IPS DF 19.7 (cell line): Measurements from ENCODE around the gene TDP2.
A peak's percentile ranks its signal among the peaks of the same experiment; 100 is the strongest.
"Not testable (repeated sequence)": the region's sequence is repeated elsewhere in the genome, so short reads cannot be mapped to it uniquely, and the experiment has no call there.

Source experiments
- DNase-seq: peaks from one replicate; pipeline ENCODE4 v3.0.0-alpha.2; 2013; ENCODE audit warnings: low read depth, low spot score

Gene TDP2

DNA sequence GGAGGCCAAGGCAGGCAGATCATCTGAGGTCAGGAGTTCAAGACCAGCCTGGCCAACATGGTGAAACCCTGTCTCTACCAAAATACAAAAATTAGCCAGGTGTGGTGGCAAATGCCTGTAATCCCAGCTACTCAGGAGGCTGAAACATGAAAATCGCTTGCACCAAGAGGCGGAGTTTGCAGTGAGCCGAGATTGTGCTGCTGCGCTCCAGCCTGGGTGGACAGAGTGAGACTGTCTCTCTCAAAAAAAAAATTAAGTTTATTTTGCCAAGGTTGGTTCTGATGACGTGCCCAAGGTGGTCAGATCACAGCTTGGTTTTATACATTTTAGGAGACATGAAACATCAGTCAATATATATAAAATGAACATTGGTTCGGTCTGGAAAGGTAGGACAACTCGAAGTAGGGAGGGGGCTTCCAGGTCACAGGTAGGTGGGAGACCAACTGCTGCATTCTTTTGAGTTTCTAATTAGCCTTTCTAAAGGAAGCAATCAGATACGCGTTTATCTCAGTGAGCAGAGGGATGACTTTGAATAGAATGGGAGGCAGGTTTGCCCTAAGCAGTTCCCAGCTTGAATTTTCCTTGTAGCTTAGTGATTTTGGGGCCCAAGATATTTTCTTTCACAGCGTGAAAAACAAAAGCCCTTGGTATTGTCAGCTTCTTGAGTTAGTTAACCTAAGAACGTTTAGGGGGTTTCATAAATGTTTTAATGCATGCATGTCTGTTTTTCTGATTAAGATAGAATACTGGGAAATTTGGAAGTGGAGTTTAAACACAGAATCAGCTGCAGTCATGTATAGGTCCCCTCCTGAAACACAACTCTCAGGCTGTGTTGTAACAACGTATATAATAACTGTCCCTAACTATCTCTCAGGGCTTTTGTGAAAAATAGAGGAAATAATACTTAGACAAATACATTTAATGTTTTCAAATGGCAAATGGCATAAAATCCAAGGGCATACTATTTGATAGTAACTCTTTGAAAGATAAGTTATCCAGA, 16.9 kb upstream of the TDP2 start:
- no peak for DNase-seq

DNA sequence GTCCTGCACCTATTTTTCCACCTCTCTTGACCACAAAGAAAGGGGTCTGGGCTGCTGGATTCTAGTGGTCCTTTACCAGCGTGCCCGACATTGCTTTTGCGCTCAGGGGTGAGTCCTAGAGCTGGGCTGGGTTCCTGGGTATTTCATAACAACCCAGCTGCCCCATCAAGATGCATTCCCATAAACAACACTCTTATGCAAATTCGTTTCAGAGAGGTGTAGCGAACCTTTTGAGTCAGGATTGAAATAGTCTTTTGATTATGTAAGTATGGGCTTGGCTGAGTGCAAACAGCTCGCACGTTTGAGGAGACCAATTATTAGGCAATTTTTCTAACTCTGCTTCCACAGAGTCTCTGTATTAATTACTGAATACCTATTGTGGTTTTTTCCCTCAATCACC, 13.9 kb upstream of the TDP2 start:
- DNase-seq = no peak

DNA sequence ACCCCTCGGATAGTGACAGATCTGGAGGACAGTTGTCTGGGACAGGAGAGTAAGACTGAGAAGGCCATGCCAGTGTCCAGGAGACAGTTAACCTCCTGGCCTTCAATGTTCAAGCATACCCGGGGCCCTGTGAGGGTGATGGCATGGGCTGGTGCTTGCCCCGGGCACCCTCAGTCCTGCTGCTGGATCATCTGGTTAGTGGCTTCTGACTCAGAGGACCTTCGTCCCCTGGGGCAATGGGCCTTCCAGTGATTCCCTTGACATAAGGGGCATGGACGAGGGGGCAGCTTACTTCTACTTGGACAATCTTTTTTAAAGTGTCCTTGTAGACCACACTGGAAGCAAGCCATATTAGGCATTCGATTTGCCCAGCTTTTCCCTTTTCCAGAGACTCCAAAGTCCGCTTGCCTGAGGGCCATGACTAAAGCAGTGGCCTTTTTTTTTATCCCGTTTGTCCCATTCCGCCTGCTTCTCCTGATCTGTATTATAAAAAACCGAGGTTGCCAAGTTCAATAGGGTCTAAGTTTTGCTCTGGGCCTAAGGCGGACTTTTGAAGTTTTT, 12.2 kb upstream of the TDP2 start:
- not testable (repeated sequence) for DNase-seq

DNA sequence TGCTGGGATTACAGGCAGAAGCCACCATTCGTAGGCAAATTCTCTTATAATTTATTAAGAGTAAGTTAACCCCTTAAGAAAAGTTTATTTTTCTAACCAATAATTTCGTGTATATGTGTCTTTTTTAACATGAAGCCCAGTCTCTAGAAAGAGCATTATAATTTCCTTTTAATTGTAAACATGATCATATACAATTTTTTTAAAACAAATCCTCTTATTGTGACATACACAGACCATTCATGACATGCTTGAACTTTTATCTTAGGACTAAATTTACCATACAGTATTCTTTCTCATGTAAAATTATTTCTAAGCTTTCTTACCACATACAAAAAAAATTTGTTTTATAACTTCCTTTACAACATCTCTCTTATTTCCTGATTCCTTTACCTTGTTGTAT, 6.9 kb upstream of the TDP2 start:
- DNase-seq = no peak

DNA sequence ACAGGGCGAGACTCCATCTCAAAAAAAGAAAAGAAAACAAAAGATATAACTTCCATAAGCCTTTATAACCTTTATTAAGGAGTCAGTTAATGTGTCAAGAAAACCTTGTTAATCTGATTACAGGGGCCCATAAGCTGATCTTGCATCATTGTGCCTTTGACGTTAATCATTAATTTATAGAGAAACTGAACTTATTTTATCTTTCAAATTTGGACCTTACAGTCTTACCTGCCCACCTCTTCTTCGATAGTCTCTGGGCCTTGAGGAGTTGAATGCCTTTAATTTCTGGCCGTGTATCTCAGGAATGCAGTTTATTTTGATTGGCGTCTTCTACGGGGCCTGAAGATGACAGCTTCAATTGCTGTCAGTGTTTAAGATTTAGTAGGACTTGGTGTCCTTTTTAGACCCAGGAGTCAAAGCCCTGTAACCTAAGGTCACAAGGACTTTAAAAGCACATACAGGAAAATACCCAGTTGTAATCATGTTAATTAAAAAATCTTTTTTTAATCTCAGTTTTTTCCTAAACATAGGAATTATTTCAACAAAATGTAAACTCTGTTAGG, 6.0 kb upstream of the TDP2 start:
- no peak for DNase-seq

DNA sequence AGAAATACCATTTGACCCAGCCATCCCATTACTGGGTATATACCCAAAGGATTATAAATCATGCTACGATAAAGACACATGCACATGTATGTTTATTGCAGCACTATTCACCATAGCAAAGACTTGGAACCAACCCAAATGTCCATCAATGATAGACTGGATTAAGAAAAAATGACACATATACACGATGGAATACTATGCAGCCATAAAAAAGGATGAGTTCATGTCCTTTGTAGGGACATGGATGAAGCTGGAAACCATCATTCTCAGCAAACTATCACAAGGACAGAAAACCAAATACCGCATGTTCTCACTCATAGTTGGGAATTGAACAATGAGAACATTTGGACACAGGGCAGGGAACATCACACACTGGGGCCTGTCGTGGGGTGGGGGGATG, 4.4 kb upstream of the TDP2 start:
- DNase-seq = not testable (repeated sequence)

DNA sequence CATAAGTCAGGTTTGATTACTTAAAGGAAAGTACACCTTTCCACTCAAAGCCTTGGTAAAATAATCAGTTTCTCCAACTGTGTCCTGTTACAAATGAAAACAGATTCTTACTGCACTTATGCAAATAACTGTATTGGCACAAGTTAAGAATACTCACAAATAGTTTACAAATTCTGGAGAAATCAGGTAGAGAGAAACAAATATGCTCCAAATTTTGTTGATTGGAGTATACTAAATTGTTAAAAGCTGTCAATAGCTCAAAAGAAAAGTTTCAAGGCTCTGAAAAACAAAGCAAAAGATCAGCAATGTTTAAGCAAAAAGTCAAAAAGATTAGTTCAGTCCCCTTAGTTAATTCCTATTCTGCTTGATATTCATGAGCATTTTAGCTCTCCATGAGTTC, 3.8 kb upstream of the TDP2 start:
- DNase-seq = not testable (repeated sequence)

DNA sequence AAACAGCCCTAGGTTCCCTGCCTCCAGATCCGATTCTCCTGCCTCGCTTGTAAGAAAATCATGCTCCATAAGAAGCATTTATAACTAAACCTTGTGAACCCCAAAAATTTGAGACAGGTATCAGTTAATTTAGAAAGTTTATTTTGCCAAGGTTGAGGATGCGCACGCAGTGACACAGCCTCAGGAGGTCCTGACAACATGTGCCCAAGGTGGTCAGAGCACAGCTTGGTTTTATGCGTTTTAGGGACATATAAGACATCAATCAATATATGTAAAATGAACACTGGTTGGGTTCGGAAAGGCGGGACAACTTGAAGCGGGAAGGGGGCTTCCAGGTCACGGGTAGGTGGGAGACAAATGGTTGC, 2.3 kb upstream of the TDP2 start:
- DNase-seq = no peak

DNA sequence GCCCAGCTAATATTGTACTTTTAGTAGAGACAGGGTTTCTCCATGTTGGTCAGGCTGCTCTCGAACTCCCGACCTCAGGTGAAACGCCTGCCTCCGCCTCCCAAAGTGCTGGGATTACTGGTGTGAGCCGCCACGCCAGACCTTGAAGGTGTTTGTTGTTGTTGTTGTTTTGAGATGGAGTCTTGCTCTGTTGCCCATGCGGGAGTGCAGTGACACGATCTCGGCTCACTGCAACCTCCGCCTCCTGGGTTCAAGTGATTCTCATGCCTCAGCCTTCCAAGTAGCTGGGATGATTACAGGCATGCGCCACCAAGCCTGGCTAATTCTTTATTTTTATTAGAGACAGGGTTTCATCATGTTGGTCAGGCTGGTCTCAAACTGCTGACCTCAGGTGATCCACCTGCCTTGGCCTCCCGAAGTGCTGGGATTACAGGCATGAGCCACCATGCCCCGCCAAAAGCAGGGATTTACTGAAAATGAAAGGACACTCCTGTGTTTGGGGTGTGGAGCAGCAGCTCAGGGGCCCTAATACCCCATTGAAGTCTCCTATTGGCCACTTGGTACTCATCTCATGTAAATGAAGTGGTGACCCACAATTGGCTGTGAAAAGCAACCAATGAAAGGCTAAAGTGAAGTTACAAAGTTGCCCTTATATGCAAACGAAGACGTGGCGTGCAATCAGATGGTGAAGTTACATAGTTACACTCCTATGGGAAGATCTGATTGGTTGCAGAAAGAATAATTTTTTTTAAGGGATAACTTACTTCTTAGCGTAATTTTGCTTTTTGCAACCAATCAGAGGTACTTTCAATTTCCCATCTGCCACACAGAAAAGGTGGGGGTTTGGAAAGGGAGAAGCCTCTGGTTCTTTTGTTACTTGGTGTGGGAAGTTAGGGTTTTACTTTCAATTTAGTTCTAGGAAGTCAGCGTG, 1.6 kb upstream of the TDP2 start:
- DNase-seq = not testable (repeated sequence)

DNA sequence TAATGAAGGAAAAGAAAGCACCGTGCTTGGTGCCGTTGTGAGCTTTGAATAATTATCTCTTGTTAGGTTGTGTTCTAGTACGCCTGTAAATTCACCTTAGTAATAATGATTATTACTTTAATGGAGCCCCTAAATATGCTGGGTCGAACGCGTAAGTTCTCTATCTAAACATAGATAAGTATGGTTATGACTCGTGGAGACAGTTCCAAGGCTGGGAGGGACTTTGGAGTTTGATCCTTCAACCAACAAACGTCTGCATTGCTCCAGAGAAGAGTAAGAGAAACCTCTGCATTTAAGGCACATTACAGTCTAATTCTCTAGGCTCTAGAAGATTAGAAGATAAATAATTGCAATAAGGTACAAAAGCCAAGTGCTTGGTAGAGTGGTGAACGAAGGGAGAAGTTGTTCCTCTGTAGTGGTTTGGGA, 692 bp upstream of the TDP2 start:
- no peak for DNase-seq

DNA sequence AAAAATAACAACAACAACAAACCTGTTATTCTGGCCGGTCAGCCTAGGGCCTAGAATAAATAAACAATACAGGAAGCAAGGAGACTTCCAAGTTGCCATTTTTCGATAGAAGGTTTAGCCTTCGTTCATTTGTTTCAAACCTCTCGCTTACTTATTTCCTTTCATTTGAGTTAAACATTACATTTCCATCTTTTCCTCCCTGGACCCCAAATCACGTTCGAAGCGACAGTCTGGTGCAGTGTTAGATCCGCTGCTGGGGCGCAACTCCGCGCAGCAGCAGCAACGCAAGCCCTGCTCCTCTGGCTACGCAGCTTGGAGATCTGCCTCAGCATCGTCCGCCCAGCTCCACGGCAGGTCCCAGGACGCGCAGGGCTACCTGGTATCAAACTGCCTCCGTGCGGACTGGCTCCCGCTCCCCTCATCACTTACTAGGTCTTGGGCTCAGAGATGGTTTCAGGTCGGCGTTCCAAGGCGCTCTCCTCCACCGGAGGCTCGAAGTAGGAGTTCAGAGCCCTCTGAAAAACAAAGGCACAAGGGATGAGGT, 530 bp downstream of the TDP2 start:
- DNase-seq = no peak

DNA sequence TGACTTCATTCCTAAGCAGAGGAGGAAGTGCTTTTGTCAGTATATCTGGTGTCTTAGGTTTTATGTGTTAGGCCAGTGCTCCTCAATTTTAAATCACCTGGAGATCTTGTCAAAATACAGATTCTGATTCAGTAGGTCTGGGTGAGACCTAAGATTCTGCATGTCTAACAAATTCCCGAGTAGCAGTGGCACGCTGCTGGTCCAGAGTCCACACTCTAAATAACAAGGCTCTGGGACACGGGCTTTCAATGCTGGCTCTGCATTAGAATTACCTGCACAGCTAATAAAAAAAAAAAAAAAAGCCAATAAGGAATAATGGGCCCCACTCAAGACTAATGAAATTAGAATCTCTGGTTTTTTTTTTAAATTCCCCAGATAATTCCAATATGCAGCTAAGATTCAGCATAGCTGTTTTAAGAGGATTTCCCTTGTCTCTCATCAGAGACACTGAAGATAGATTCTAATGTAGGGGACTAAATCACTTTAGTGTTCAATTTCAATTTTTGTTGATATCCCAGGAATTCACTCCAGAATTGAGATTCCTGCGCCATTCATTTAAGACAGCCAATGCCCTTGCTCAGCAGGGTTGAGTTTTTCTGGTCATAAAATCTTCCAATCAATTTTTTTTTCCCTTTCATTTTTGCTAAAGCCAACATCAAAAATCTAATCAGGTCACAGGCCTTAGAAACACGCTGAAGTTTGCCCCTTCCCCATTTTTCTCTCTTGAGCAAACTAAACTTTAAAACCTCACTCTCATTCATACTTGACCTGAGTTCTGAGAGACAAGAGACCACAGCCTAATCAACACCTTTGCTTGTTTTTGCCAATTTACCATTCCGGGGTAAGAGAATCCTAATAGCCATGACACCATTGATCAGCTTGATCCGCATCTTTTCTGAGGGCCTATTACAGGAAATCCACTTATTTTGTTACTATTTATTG, 2.4 kb downstream of the TDP2 start:
- no peak for DNase-seq

DNA sequence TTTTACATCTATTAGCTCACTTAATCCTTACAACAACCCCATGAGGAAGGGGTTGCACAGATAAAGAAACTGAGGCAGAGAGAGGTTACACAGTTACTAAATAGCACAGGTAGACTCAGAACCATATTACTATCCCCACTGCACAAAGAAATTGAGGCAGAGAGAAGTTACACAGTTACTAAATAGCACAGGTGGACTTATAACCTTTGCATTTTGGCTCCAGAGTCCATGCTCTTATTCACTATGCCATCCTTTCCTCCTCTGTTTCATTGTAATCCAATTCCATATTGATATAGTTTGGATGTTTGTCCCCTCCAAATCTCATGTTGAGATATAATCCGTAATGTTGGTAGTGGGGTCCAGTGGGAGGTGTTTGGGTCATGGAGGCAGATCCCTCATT, 3.5 kb downstream of the TDP2 start:
- DNase-seq = no peak

DNA sequence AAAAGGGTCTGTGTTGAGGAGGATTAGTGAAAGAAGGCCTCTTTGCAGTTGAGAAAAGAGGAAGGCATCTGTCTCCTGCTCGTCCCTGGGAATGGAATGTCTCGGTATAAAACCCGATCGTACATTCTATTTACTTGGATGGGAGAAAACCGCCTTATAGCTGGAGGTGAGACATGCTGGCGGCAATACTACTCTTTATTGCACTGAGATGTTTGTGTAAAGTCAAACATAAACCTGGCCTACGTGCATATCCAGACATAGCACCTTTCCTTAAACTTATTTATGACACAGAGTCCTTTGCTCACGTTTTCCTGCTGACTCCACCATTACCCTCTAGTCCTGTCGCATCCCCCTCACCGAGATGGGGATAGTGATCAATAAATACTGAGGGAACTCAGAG, 4.5 kb downstream of the TDP2 start:
- no peak for DNase-seq

DNA sequence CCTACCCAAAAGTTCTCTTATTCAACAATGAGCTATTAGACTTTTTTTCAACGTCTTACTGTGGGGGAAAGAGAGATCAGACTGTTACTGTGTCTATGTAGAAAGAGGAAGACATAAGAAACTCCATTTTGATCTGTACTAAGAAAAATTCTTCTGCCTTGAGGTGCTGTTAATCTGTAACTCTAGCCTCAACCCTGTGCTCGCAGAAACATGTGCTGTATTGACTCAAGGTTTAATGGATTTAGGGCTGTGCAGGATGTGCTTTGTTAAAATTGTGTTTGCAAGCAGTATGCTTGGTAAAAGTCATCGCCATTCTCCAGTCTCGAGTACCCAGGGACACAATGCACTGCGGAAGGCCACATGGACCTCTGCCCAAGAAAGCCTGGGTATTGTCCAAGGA, 4.9 kb downstream of the TDP2 start:
- DNase-seq = not testable (repeated sequence)

DNA sequence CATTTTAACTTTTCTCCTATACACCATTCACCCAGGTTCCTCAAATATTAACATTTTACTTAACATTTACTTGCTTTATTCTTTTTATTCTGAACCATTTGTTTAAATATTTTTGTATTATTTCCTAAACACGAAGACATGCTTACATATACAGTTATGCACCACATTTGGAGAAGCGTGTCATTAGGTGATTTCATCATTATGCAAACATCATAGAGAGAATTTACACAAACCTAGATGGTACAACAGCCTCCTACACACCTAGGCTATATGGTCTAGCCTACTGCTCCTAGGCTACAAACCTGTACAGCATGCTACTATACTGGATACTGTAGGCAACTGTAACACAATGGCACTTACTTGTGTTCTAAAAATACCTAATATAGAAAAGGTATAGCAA, 6.6 kb downstream of the TDP2 start:
- no peak for DNase-seq

DNA sequence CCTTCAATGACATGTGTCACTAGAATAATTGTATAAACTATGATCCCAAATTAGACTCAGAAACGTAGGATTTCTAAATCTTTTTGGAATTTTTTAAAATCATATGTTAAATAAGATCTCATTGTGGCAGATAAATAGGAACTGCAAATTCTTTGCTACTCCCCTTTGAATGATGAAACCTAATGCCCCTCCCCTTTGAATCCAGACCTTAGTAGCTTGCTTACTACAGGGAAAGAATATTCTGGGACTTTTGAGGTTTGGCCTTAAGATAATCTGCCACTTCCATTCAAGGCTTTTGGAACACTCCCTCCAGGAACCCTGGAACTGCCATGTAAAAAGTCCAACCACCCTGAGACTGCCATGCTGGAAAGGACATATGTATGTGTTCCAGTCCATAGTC, 7.1 kb downstream of the TDP2 start:
- no peak for DNase-seq

DNA sequence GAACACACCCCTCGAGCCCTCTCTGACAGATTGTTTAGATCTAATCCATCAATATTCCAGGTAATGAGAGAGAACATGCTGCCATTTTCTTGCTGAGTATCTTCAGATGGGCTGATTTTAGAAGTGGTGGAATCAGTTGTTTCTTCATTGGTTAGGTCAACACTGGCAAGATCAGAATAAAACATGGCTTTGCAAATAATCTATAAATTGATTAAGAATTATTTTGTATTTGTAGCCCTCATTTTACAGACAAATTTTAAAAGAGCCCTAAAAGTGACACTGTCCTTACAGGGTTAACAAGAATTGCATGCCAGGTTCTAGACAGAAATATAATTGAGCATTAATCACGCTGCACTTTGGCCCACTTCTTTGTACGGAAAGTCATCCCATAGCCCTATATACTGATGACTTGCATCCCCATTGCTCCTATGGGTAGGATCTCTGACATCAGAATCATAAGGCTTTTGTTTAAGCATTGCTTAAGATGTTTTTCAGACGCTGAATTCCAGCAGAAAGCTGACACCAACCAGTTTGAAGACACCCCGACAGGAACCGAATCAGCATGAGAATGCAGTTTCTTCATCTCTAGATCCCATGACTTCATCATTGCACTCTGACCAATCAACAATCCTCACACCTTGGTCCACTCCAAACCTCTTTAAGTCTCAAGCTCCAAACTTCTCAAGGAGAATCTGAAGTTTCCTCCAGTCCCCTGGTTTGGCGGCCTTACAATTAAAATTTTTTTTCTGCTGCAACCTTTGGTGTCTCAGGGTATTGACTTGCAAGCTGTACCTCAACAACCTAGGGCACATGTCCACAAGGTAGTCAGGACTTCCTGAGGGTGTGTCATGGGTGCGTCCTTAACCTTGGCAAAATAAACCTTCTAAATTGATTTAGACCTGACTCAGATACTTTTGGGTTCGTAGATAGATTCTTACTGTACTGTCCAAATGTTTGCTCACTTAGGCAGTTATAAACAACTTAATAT, 7.8 kb downstream of the TDP2 start:
- DNase-seq = peak; percentile 64

DNA sequence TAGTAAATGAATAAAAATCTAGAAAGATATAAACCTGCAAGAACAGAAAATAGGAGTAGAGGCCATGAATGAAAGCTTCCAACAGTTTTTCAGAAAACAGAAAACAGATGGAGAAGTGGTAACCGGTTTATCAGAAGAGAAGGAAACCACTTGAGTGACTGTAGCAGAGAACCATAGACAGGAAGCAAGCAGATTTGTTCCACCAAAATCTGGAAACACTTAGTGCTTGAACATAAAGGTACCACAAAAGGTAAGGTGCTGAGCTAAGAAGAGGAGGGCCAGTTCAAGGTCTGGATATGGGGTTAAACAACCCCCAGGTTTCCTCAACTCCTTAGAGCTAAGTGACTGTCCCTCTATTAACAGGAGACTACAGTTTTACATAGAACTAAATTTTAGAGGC, 11.5 kb downstream of the TDP2 start:
- DNase-seq = no peak
